MM.1S (cell line): ENCODE data around the gene TBL1X.

Experiments
- EZH2 ChIP-seq: fragments of 300-600 bp; sonication (generic); optimal IDR thresholded peaks from 2 replicates; pipeline ENCODE3; 2017; ENCODE audit warnings: low read depth, mild to moderate bottlenecking, antibody characterized with exemption, low read length, mixed read lengths
- EZH2phosphoT487 ChIP-seq: fragments of 300-600 bp; sonication (generic); IDR thresholded peaks from 2 replicates; pipeline ENCODE4 v1.6.1; 2018; ENCODE audit warnings: antibody characterized with exemption, low read length
- TF ChIP-seq, protein P1 (sequence below): fragments of 300-600 bp; sonication (generic); IDR thresholded peaks from 2 replicates; pipeline ENCODE4 v1.5.1; 2016; ENCODE audit warnings: antibody characterized with exemption, low read length, mixed read lengths

DNA sequence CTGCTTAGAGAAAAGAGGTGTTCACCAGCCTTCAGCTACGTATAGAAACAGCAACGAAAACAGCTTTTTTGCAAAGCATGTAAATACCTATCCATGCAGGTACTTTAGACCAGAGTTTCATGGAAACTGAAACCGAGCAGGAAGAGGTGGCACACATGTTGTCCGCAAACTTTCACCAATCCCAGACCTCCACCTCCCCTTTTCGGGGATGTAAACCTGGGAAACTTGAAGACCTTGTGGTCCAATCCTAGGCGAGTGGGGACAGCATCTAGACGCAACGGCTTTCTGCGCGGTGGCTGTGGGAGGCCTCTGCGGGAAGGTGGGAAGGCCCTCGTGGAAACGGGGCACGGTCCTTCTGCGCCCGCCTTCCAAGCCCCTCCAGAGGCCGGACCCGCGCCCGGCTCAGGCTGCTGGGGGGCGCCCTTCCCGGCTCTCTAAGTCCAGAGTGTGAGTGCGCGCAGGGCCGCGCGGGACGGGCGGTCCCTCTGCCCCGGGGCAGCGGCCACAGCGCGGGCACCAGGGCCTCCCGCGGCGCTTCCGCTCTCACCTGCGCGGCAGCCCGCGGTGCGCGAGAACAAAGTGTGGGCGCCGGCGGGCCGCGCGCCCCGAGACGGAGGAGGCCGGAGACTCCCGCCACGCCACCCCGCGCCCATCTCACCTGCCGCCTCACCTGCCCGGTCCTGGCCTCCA lies 320.5 kb downstream of the TBL1X start:
- TF ChIP-seq, protein P1, sequence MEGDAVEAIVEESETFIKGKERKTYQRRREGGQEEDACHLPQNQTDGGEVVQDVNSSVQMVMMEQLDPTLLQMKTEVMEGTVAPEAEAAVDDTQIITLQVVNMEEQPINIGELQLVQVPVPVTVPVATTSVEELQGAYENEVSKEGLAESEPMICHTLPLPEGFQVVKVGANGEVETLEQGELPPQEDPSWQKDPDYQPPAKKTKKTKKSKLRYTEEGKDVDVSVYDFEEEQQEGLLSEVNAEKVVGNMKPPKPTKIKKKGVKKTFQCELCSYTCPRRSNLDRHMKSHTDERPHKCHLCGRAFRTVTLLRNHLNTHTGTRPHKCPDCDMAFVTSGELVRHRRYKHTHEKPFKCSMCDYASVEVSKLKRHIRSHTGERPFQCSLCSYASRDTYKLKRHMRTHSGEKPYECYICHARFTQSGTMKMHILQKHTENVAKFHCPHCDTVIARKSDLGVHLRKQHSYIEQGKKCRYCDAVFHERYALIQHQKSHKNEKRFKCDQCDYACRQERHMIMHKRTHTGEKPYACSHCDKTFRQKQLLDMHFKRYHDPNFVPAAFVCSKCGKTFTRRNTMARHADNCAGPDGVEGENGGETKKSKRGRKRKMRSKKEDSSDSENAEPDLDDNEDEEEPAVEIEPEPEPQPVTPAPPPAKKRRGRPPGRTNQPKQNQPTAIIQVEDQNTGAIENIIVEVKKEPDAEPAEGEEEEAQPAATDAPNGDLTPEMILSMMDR, result no peak
- TF ChIP-seq EZH2 (no peak), EZH2phosphoT487 (no peak)
